H4 (cell line): ENCODE measurements around the gene MX1. TPM values are rescaled to one million over a fixed set of nuclear protein-coding genes. Genes with fewer than 3 reads are reported as not detected.

Experiments used
- DNase-seq: peaks from one replicate; pipeline ENCODE4 v3.0.0-alpha.2; 2015; ENCODE audit warnings: low spot score
- total RNA-seq: library from RNA; depleted of rRNA; stranded (reverse); fragments of >200 nt; shearing (Covaris generic); gene quantifications from 2 replicates; pipeline ENCODE4 v1.2.3, GENCODE V29; 2014; rRNA removed

Gene MX1
- total RNA-seq: 38.8 and 39.6 TPM in 2 replicates

- DNase-seq: peak; percentile 35
These were observed at the start of gene MX1 for GRCh38 chr21:41425954-41426675. MX1 (plus strand) TSS chr21:41426239; CDS start chr21:41432071, 5,832 bp downstream.

DNA sequence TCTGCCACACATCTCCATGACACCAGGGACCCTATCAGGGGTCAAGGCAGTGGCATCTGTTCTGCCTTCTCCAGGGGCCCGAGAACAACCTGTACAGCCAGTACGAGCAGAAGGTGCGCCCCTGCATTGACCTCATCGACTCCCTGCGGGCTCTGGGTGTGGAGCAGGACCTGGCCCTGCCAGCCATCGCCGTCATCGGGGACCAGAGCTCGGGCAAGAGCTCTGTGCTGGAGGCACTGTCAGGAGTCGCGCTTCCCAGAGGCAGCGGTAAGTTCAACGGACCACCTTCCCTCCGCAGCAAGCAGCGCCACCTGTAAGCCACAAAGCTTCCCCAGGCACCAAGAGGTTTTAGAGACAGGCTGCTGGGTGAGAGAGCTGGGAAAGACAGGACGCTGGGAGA, 48.3 kb upstream of the MX1 start:
- no peak for DNase-seq

DNA sequence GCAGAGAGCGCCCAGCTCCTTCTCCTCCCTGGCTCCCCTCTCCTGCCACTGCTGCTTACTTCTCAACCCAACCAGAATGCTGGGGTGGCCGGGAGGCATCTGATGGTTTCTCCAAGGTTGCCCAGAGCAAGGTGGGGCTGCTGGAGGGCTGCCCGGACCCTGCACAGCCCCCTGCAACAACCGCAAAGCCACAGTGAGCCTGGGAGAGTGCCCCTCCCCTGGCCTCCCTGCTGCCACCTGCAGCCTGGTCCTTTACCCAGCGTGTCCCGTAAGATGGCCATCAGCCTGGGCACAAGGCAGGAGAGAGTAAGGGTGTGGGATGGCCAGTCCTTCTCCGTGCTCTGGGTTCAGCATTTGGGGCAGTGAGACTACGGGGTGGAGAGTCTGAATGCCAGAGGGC, 47.2 kb upstream of the MX1 start:
- no peak for DNase-seq

- DNase-seq: no peak
These were observed 46.1 kb upstream of the MX1 start for GRCh38 chr21:41379901-41380300.

DNA sequence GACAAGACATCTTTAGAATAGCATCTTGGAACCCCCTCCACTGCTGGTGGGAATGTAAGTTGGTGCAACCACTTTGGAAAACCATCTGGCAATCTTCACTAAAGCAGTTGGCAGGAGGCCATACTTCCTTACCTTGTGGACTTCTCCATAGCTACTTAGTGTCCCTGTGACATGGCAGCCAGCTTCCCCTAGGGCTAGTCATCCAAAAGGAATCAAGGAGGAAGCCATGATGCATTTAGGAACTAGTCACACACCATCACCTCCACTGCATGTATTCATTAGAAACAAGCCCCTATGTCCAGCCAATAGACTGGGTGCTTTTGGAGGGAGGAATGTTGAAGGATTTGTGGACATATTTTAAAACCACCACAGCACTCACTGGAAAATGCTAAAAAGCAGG, 44.3 kb upstream of the MX1 start:
- no peak for DNase-seq

DNA sequence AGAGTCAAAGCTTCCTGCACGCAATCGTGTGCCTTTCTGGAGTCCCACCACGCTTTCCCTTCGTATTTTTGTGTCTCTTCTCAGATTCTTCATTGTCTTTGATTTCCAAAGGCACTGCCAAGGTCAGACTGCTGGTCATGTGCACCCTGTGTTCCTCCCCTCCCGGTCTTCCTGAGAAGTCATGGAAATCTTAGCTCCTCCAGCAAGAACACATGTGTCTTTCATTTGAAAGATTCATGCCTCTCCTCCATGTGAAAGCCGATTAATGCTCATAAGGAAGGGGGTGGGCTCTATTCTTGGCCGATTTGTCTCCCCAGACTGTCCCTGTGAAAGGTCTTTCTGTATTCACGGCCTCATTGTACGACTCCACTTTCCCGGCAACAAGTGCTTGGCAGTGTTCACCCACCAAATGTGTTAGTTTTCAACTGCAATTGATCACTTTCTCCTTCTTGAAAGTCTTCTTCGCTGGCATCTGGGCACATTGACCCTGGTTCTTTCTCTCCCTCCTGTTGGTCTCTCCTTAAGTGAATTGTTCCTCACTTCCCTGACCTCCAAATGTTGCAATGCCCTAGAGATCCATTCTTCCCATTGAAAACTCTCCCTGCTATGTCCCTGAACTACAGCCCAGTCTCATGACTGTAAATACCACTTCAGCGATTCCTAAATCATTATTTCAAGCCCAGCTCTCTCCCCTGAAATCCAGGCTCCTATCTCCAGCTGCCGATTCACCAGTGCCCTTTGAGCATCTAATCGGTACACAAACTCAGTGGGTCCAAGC, 38.8 kb upstream of the MX1 start:
- no peak for DNase-seq

DNA sequence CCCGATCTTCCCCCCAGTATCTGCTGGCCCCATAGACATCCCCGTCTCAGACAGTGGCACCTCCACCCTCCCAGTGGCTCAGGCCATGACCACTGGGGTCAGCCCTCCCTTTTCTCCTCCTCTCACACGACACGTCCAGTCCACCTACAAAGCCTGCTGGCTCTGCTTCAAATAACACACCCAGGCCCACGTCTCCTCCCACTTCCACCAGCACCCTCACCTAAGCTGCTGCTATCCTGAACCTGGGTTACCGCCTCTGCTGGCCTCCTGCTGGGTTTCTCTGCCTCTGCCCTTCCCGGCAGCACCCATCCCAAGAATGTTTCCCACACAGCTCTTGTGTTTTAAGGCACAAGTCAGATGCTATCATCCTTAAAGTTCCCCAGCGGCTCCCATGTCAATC, 38.2 kb upstream of the MX1 start:
- DNase-seq: no peak

DNA sequence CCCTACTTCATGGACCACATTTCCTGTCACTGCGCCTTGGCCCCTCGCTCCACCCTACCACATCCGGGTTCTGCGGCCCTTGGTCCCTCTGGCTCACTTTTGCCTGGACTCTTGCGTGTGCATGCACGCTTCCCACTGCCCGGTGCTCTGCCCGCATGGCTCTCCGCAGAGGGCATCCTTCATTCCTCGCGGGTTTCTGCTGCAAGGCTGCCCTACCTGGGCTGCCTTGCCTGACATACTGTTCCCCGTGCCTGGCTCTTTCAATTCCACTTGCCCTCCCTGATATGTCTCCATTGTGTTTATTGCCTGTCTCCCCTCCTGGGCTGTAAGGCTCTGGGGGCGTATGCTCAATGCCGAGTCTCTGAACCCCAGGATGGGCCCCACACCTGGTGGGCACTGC, 37.8 kb upstream of the MX1 start:
- no peak for DNase-seq

GRCh38 chr21:41390043-41390639, 35.9 kb upstream of the MX1 start:
- DNase-seq: no peak

GRCh38 chr21:41393876-41394465, 32.1 kb upstream of the MX1 start:
- no peak for DNase-seq

- peak; percentile 67 for DNase-seq
These were observed 29.4 kb upstream of the MX1 start for GRCh38 chr21:41396558-41397075.

DNA sequence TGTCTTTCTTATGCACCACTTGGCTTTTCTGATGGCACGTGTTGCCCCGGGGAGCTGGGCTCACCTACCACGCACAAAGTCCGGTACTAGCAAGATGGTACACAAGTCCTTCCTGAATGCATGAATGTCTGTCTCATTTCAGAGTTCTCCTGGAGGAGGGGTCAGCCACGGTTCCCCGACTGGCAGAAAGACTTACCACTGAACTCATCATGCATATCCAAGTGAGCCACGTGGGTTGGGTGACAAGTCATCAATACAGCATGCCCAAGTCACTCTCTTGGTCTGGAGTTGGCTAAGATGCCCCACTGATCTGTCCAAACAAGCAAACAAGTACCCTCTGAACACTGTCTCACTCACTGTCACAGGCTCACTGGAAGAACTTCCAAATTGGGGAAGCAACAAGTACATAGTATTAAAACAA, 28.6 kb upstream of the MX1 start:
- no peak for DNase-seq

DNA sequence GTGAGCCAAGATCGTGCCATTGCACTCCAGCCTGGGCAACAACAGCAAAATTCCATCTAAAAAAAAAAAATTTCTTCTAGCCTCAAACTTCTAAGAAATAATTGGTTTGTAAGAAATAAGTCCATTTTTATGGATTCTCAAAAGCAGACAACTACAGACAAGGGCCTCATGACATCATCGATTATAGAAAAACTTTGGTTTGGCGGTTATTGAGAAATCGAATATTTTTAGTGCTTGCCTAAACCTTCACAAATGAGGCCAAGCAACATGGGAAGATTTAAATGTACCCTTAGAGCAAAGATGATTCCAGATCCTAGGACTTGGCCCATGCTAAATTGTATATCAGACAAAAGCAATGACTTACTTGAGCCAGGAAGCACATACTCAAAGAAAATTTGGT, 27.8 kb upstream of the MX1 start:
- DNase-seq: no peak

DNA sequence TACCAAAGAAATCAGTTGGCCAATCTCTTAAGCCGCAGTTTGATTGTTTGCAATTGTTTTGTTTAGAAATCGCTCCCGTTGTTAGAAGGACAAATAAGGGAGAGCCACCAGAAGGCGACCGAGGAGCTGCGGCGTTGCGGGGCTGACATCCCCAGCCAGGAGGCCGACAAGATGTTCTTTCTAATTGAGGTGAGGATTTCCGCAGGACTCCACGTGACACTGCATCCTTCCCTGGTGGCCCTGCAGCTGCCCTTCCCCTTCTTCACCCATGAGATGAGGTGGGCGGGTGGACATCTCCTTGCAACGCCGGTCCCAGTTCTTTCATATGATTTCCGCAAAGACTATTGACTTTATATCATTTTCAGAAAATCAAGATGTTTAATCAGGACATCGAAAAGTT, 27.2 kb upstream of the MX1 start:
- DNase-seq: no peak

DNA sequence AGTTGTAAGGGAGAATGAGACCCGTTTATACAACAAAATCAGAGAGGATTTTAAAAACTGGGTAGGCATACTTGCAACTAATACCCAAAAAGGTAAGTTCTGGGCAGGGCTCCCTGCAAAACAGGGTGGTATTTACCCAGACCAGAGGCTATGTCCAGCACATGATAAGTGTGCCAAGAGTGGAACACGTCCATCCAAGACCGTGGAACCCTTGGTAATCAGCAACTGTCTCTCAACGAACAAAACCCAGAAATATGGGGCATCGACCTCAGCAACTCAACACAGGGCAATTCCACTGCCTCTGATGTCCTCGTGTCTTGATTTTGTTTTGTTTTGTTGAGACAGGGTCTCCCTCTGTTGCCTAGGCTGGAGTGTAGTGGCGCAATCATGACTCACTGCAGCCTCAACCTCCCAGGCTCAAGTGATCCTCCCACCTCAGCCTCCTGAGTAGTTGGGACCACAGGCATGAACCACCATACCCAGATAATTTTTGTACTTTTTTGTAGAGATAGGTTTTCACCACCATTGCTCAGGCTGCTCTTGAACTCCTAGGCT, 26.7 kb upstream of the MX1 start:
- DNase-seq: no peak

GRCh38 chr21:41402231-41402630, 23.8 kb upstream of the MX1 start:
- no peak for DNase-seq

DNA sequence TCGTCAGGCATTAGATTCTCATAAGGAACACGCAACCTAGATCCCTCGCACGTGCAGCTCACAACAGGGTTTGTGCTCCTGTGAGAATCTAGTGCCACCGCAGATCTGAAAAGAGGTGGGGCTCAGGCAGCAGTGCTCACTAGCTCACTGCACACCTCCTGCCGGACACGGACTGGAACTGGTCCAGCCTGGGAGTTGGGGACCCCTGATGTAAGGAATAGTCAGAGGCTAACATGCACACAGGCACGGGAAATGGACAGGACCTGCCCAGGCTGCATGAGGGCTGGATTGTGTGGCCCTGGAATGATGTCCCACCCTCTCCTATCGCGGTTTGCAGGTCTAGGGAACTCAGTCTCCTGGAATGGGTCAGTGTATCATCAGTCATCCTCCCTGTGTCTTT, 23.2 kb upstream of the MX1 start:
- DNase-seq: no peak

GRCh38 chr21:41403331-41403730, 22.7 kb upstream of the MX1 start:
- no peak for DNase-seq

DNA sequence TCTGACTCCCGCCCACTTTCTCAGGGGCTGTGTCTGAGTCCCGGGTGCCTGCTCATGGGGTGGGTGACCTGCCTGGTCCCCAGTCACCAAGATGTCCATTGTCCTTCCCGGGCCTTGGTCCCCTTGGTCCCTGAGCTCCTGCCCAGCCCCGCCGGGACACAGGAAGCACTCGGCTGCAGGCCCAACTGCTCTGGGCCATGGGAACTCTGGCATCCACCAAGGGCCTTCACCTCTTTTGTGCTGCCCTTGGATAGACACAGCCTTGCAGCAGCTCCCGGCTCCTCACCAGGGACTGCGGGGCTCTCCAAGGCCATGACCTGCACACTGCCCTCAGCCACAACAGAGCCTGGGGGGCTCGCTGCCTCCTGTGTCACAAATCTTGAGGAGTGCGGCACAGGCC, 22.1 kb upstream of the MX1 start:
- DNase-seq: no peak

DNA sequence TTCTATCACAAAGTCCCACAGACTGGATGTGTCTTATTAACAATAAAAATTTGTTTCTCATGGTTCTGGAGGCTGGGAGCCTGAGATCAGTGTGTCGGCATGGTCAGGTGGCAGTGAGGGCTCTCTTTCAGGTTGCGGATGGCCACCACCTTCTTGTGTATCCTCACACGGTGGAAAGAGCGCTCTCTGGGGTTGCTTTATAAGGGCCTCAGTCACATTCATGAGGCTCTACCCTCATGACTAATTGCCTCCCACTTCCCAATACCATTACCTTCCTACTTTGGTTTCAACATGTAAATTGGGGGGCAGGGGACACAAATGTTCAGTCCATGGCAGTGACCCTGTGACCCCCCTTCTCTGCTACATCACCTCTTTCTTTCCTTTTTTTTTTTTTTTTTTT, 20.7 kb upstream of the MX1 start:
- no peak for DNase-seq

DNA sequence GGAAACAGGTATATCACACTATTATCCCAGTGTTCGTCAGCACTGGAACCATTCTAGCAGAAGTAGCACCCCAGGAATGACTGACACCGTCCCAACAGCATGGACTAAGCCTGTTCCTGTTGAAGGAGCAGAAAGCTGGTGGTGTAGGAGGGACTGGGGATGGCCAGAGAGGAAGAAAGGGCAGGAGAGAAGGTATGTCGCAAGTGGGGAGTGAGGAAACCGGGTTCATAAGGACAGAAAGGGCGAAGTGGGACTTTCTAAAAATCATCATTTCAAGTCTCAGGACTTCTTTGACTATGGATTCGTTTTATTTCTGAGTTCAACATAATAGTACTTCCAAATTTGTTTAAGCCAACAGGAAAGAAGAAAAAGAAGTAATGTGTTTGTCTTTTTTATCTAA, 19.7 kb upstream of the MX1 start:
- DNase-seq: no peak
